Tracheal epithelial cell (primary cell): Measurements from ENCODE around the gene SOX8. TPM values are rescaled to one million over a fixed set of nuclear protein-coding genes. Genes with fewer than 3 reads are reported as not detected.

Experiments used
- total RNA-seq: library from RNA; depleted of rRNA; stranded (reverse); fragments of >200 nt; gene quantifications from 2 replicates; pipeline ENCODE4 v1.2.1, GENCODE V29; 2014

The SOX8 gene
- not detected in 2 replicates for total RNA-seq

DNA sequence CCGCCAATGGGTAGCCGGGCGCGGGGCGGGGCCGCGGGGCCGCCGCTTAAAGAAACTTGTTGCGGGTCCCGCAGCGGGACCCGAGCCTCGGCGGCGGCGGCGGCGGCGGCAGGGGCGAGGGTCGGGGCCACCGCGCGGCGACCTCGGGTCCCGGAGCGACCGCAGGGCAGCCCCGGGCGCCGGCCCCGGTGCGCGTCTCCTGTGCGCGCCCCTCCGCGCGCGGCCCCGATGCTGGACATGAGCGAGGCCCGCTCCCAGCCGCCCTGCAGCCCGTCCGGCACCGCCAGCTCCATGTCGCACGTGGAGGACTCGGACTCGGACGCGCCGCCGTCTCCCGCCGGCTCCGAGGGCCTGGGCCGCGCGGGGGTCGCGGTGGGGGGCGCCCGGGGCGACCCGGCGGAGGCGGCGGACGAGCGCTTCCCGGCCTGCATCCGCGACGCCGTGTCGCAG is at the start of gene SOX8:
TSS of gene SOX8 (plus strand) at position 76 of the 450 bp plus-strand sequence. CDS start at position 229, 153 bp downstream.

DNA sequence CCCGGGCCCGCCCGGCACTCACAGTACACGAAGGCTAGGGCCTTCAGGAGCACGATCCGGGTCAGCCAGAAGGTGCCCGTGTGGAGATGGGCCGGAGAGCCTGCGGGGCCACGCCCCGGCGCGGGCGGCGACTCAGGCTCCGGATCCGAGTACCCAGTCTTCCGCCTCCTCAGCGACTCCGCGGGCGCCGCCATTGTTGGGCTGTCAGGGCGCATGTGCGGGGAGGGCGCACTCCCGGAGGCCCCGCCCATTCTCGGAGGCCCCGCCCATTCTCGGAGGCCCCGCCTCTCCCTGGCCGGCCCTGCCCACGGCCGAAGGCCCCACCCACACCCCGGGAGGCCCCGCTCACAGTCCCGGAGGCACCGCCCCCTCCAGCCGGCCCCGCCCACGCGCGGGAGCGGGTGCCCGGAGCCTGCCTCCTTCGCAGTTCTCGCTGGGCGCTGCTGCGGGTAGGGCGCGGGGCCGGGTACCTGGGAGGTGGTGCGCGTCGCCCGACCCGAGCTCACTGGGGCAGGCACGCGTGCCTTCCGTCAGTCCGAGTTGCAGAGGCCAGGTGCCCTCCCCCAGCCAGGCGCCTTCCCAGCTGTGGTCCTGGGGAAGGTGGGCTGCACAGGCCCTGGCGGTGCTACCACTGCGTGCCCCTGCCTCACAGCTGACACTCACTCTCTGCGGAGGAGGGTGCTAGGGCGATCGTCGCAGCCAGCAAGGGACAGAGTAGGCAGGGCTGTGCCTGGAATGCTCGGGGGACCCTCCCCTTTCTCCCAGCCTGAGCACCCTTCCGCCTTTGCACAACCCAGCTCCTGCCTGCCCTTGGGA is 10.6 kb upstream of the SOX8 start, which contains the start of gene LMF1:
TSS of gene LMF1 (minus strand) at position 219 of the 816 bp plus-strand sequence. CDS start at position 215, 4 bp downstream.

Other genes with a start within 250 kb of the SOX8 start
- 37.1 and 46.3 TPM in 2 replicates for gene CIAO3, start 240.8 kb upstream of the SOX8 start, total RNA-seq
- gene MSLN, start 221.0 kb upstream of the SOX8 start, total RNA-seq, result 9.0 and 15.4 TPM in 2 replicates
- 31.3 and 38.1 TPM in 2 replicates for gene RPUSD1, start 193.4 kb upstream of the SOX8 start, total RNA-seq
- 2.8 and 8.4 TPM in 2 replicates for gene CHTF18, start 193.2 kb upstream of the SOX8 start, total RNA-seq
- not detected in 2 replicates for gene GNG13, start 181.0 kb upstream of the SOX8 start, total RNA-seq
- gene LMF1, start 10.8 kb upstream of the SOX8 start, total RNA-seq, result 5.1 and 10.0 TPM in 2 replicates
- gene SSTR5, start 91.0 kb downstream of the SOX8 start, total RNA-seq, result not detected in 2 replicates
- gene C1QTNF8, start 114.5 kb downstream of the SOX8 start, total RNA-seq, result not detected in 2 replicates
- under 0.01 and 0.24 TPM in 2 replicates for gene CACNA1H, start 171.3 kb downstream of the SOX8 start, total RNA-seq
- not detected in 2 replicates for gene TPSG1, start 243.5 kb downstream of the SOX8 start, total RNA-seq
- gene TPSB2, start 248.4 kb downstream of the SOX8 start, total RNA-seq, result not detected in 2 replicates